K562 (cell line): ENCODE measurements around the gene TENT4A.

Source experiments
- ATF2 ChIP-seq: sonication (generic); formaldehyde crosslinking; IDR thresholded peaks from 2 replicates; pipeline ENCODE4 v1.8.1; 2022; ENCODE audit warnings: missing genetic modification reagents
- GABPA ChIP-seq: fragments of 200-800 bp; sonication (Bioruptor generic); conservative IDR thresholded peaks from 2 replicates; pipeline ENCODE4 v1.6.1; 2016; ENCODE audit warnings: low read depth, missing genetic modification characterization, missing compliant biosample characterization
- SNRNP70 ChIP-seq: fragments of 200-400 bp; formaldehyde crosslinking; optimal IDR thresholded peaks from 2 replicates; pipeline ENCODE3; 2017; ENCODE audit warnings: low read depth, low read length

GRCh38 chr5:6755941-6756340 lies 42.7 kb downstream of the TENT4A start:
- no peak for TF ChIP-seq ATF2 (CRISPR knock-in tag)
- no peak for TF ChIP-seq GABPA
- no peak for TF ChIP-seq SNRNP70
